H9 (cell line): ENCODE results near the gene DMRTB1. TPM values are rescaled to one million over a fixed set of nuclear protein-coding genes. Genes with fewer than 3 reads are reported as not detected.

Source experiments
- DNase-seq: peaks from one replicate; pipeline ENCODE4 v3.0.0-alpha.2; 2017
- H2AFZ ChIP-seq: one replicate; pipeline ENCODE4 v1.6.1; 2013; ENCODE audit warnings: mild to moderate bottlenecking, low read length, control low read depth, moderate library complexity
- H2AK5ac ChIP-seq: 2 replicates; pipeline ENCODE4 v1.6.1; 2013; ENCODE audit warnings: low read length, control low read depth, mixed read lengths; ENCODE audit not compliant: insufficient read length
- H2BK120ac ChIP-seq: one replicate; pipeline ENCODE4 v1.6.1; 2013; ENCODE audit warnings: low read depth, mild to moderate bottlenecking, low read length, control low read depth, inconsistent platforms; ENCODE audit not compliant: poor library complexity, severe bottlenecking
- H2BK12ac ChIP-seq: 2 replicates; pipeline ENCODE4 v1.6.1; 2013; ENCODE audit warnings: low read length, control low read depth, mixed read lengths, low read depth; ENCODE audit not compliant: insufficient read length
- H2BK15ac ChIP-seq: 2 replicates; pipeline ENCODE4 v1.6.1; 2013; ENCODE audit warnings: low read depth, low read length, control low read depth
- H2BK20ac ChIP-seq: one replicate; pipeline ENCODE4 v1.6.1; 2013; ENCODE audit warnings: low read depth, mild to moderate bottlenecking, low read length, control low read depth, inconsistent platforms; ENCODE audit not compliant: poor library complexity, severe bottlenecking
- H2BK5ac ChIP-seq: 2 replicates; pipeline ENCODE4 v1.6.1; 2013; ENCODE audit warnings: low read length, control low read depth, mixed read lengths; ENCODE audit not compliant: insufficient read length
- H3K14ac ChIP-seq: 2 replicates; pipeline ENCODE4 v1.6.1; 2013; ENCODE audit warnings: low read length, control low read depth; ENCODE audit not compliant: insufficient read depth
- H3K18ac ChIP-seq: 2 replicates; pipeline ENCODE4 v1.6.1; 2013; ENCODE audit warnings: low read depth, mild to moderate bottlenecking, mixed read lengths, low read length, control low read depth; ENCODE audit not compliant: insufficient read length
- H3K23ac ChIP-seq: 2 replicates; pipeline ENCODE4 v1.6.1; 2013; ENCODE audit warnings: low read length, control low read depth, mixed read lengths, low read depth; ENCODE audit not compliant: insufficient read length
- H3K23me2 ChIP-seq: 2 replicates; pipeline ENCODE4 v1.6.1; 2013; ENCODE audit warnings: low read depth, mild to moderate bottlenecking, mixed read lengths, low read length, control low read depth; ENCODE audit not compliant: insufficient read length, poor library complexity, severe bottlenecking
- H3K27ac ChIP-seq: 2 replicates; pipeline ENCODE4 v1.5.1; 2013; ENCODE audit warnings: low read length, control low read depth, mixed read lengths, low read depth; ENCODE audit not compliant: insufficient read length
- H3K27me3 ChIP-seq: 2 replicates; pipeline ENCODE4 v1.6.1; 2013; ENCODE audit warnings: low read length, control low read depth, inconsistent platforms; ENCODE audit not compliant: insufficient read depth
- H3K4ac ChIP-seq: 2 replicates; pipeline ENCODE4 v1.6.1; 2013; ENCODE audit warnings: low read depth, mild to moderate bottlenecking, control low read depth, inconsistent platforms, low read length, moderate library complexity
- H3K4me1 ChIP-seq: 2 replicates; pipeline ENCODE4 v1.6.1; 2013; ENCODE audit warnings: low read length, control low read depth, inconsistent platforms; ENCODE audit not compliant: insufficient read depth
- H3K4me2 ChIP-seq: 2 replicates; pipeline ENCODE4 v1.6.1; 2013; ENCODE audit warnings: low read length, control low read depth, mixed read lengths; ENCODE audit not compliant: insufficient read length, insufficient read depth
- H3K56ac ChIP-seq: 2 replicates; pipeline ENCODE4 v1.6.1; 2013; ENCODE audit warnings: low read depth, mild to moderate bottlenecking, mixed read lengths, low read length, control low read depth; ENCODE audit not compliant: insufficient read length
- H3K79me1 ChIP-seq: 2 replicates; pipeline ENCODE4 v1.6.1; 2013; ENCODE audit warnings: low read depth, mild to moderate bottlenecking, moderate library complexity, low read length, control low read depth, inconsistent platforms; ENCODE audit not compliant: insufficient read depth, poor library complexity, severe bottlenecking
- H3K79me2 ChIP-seq: 2 replicates; pipeline ENCODE4 v1.6.1; 2013; ENCODE audit warnings: low read length, control low read depth, inconsistent platforms; ENCODE audit not compliant: insufficient read depth
- H3K9ac ChIP-seq: 2 replicates; pipeline ENCODE4 v1.6.1; 2013; ENCODE audit warnings: low read length, control low read depth, mixed read lengths; ENCODE audit not compliant: insufficient read length; ENCODE audit errors: extremely low read depth
- H3K9me3 ChIP-seq: one replicate; pipeline ENCODE4 v1.6.1; 2013; ENCODE audit warnings: low read depth, low read length, inconsistent platforms; ENCODE audit not compliant: control insufficient read depth
- H3T11ph ChIP-seq: one replicate; pipeline ENCODE4 v1.6.1; 2013; ENCODE audit warnings: mild to moderate bottlenecking, low read length, control low read depth, inconsistent platforms
- H4K20me1 ChIP-seq: one replicate; pipeline ENCODE4 v1.6.1; 2013; ENCODE audit not compliant: control insufficient read depth, insufficient read length, insufficient read depth
- H4K5ac ChIP-seq: 2 replicates; pipeline ENCODE4 v1.6.1; 2013; ENCODE audit warnings: low read depth, mild to moderate bottlenecking, mixed read lengths, low read length, control low read depth; ENCODE audit not compliant: insufficient read length
- H4K8ac ChIP-seq: replicated peaks from 2 replicates; pipeline ENCODE4 v1.6.1; 2013; ENCODE audit warnings: low read length, control low read depth, mixed read lengths, low read depth; ENCODE audit not compliant: insufficient read length
- H4K91ac ChIP-seq: 2 replicates; pipeline ENCODE4 v1.6.1; 2013; ENCODE audit warnings: low read depth, mild to moderate bottlenecking, moderate library complexity, mixed read lengths, low read length, control low read depth; ENCODE audit not compliant: insufficient read length
- H3K27ac Mint-ChIP-seq, 3 experiments: 2 replicates in 2 of 3; 3 replicates in 1 of 3; pipeline ENCODE4 v1.8.0; 2020 to 2021; ENCODE audit warnings: mixed read lengths in 3 of 3, mild to moderate bottlenecking in 1 of 3, moderate library complexity in 1 of 3
- H3K27me3 Mint-ChIP-seq: 2 replicates; pipeline ENCODE4 v1.8.0; 2021; ENCODE audit warnings: low read depth, mild to moderate bottlenecking, moderate library complexity, mixed read lengths
- H3K36me3 Mint-ChIP-seq, 3 experiments: 2 replicates in 2 of 3; 3 replicates in 1 of 3; pipeline ENCODE4 v1.8.0; 2020 to 2021; ENCODE audit warnings: low read depth in 3 of 3, mixed read lengths in 3 of 3; ENCODE audit not compliant: insufficient read depth in 1 of 3
- H3K4me1 Mint-ChIP-seq, 2 experiments: 2 replicates each; pipeline ENCODE4 v1.8.0; 2020; ENCODE audit warnings: mixed read lengths in 2 of 2
- H3K4me3 Mint-ChIP-seq, 2 experiments: 2 replicates in 1 of 2; 3 replicates in 1 of 2; pipeline ENCODE4 v1.8.0; 2020 to 2021; ENCODE audit warnings: mild to moderate bottlenecking in 2 of 2, mixed read lengths in 2 of 2, moderate library complexity in 1 of 2
- H3K9me3 Mint-ChIP-seq, 2 experiments: 2 replicates in 1 of 2; 3 replicates in 1 of 2; pipeline ENCODE4 v1.8.0; 2020; ENCODE audit warnings: mild to moderate bottlenecking in 2 of 2, mixed read lengths in 2 of 2, moderate library complexity in 1 of 2
- WGBS: extraction: QIAGEN DNeasy Blood & Tissue Kit; methylation state at CpG from one replicate; pipeline ENCODE4 v1.1.7; 2013; ENCODE audit warnings: missing lambda C conversion rate, low lambda C conversion rate, mixed read lengths; ENCODE audit not compliant: insufficient read length; ENCODE audit errors: extremely low coverage; 5-methylcytosine and 5-hydroxymethylcytosine counted together
- total RNA-seq: library from RNA; stranded (reverse); gene quantifications from 2 replicates; pipeline ENCODE4 v1.2.1, GENCODE V29; 2021
- TF ChIP-seq, protein P1 (sequence below): fragments of 200-600 bp; sonication (generic); conservative IDR thresholded peaks from 3 replicates; pipeline ENCODE4 v1.8.0; 2021; ENCODE audit warnings: antibody characterized with exemption, mild to moderate bottlenecking

DMRTB1 gene
- total RNA-seq, 1 experiment from 2014 or later, result not detected

DNA sequence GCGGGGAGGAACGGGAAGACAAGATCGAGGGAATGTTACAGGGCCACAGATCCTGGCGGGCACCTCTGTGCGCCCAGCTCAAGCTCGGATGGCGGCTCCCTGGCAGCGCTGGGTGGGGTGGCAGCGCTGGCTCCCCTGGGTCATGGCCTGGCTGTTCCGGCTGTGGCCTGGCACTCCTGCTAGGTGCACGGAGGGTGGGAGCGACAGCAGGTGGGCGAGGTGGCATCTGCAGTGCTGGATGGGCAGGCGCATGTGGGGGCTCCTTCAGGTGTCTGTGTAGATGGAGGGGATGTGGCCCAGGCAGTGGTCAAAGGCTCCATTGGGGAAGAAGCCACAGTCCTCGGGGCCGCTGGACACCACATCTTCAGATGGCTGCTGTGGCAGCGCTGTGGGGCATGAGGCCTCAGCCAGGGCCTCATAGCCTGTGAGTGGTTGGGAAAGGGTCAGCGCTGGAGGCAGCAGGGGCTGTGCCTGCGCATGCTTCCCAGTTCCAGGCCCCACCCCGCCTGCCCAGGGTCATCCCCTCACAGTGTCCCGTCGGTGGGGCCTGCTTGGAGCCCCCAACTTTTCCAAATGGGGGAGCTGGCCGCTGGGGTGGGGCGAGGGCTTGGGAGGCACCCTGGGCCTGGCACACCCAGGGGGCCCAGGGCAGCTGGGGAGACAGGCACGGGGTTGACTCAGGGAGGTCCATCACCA, 47.3 kb downstream of the DMRTB1 start:
- Mint-ChIP-seq H3K36me3 (no peaks in the 10 kb centered on the region), H3K27ac (no peak overlapping the region), H3K27me3 (peaks cover 8% of the 10 kb centered on the region), H3K4me1 (peaks cover 13 to 36% of the 10 kb centered on the region in 2 experiments), H3K9me3 (no peaks in the 10 kb centered on the region; a peak in 1 of 5 replicates), H3K4me3 (no peak overlapping the region)
- no peaks in the 10 kb centered on the region for H3K79me2 ChIP-seq
- no peak overlapping the region for H3K14ac ChIP-seq
- H2AFZ ChIP-seq, result no peak overlapping the region
- H3K27me3 ChIP-seq, result no peaks in the 10 kb centered on the region
- H2BK120ac ChIP-seq, result no peak overlapping the region
- WGBS, result no CpG with 5 or more reads among the region's 25 CpGs
- H4K5ac ChIP-seq, result no peak overlapping the region
- no peak overlapping the region for H3K4ac ChIP-seq
- H2BK15ac ChIP-seq, result no peak overlapping the region
- no peak for DNase-seq
- no peak overlapping the region for H2BK12ac ChIP-seq
- peaks cover 3% of the 10 kb centered on the region for H4K20me1 ChIP-seq
- H3K79me1 ChIP-seq, result no peaks in the 10 kb centered on the region
- H4K91ac ChIP-seq, result no peak overlapping the region
- no peaks in the 10 kb centered on the region for H3K9me3 ChIP-seq
- H4K8ac ChIP-seq, result no peak overlapping the region
- H3K9ac ChIP-seq, result no peak overlapping the region
- no peak overlapping the region for H2BK20ac ChIP-seq
- H3K27ac ChIP-seq, result no peak overlapping the region
- H2AK5ac ChIP-seq, result no peak overlapping the region
- no peaks in the 10 kb centered on the region for H3K23me2 ChIP-seq
- H3K4me2 ChIP-seq, result no peak overlapping the region
- no peak overlapping the region for H3T11ph ChIP-seq
- TF ChIP-seq, protein P1, sequence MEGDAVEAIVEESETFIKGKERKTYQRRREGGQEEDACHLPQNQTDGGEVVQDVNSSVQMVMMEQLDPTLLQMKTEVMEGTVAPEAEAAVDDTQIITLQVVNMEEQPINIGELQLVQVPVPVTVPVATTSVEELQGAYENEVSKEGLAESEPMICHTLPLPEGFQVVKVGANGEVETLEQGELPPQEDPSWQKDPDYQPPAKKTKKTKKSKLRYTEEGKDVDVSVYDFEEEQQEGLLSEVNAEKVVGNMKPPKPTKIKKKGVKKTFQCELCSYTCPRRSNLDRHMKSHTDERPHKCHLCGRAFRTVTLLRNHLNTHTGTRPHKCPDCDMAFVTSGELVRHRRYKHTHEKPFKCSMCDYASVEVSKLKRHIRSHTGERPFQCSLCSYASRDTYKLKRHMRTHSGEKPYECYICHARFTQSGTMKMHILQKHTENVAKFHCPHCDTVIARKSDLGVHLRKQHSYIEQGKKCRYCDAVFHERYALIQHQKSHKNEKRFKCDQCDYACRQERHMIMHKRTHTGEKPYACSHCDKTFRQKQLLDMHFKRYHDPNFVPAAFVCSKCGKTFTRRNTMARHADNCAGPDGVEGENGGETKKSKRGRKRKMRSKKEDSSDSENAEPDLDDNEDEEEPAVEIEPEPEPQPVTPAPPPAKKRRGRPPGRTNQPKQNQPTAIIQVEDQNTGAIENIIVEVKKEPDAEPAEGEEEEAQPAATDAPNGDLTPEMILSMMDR, result no peak
- H3K4me1 ChIP-seq, result peaks cover 3% of the 10 kb centered on the region; the same call in 1 of the 2 replicates
- no peak overlapping the region for H3K18ac ChIP-seq
- H3K23ac ChIP-seq, result no peak overlapping the region
- no peak overlapping the region for H2BK5ac ChIP-seq
- no peak overlapping the region for H3K56ac ChIP-seq
